Lower lobe of right lung (tissue), 2 donors: ENCODE results near the gene ZNF195. TPM values are rescaled to one million over a fixed set of nuclear protein-coding genes. Genes with fewer than 3 reads are reported as not detected.
"Not testable (repeated sequence)": the region's sequence is repeated elsewhere in the genome, so short reads cannot be mapped to it uniquely, and the experiment has no call there.

Experiments used
- ATAC-seq, 2 donors: fragments of 200-7000 bp; cut with Tn5 transposase; one replicate each; pipeline ENCODE4 v1.9.1; 2020 to 2022; ENCODE audit warnings: mild to moderate bottlenecking in 2 of 2, moderate library complexity in 2 of 2
- DNase-seq: peaks from one replicate; pipeline ENCODE4 v3.0.0-alpha.2; 2020
- H3K27ac ChIP-seq: fragments of 200-600 bp; one replicate; pipeline ENCODE4 v1.8.0; 2022
- H3K27me3 ChIP-seq: fragments of 200-600 bp; one replicate; pipeline ENCODE4 v1.8.0; 2022; ENCODE audit warnings: low read depth
- H3K36me3 ChIP-seq: fragments of 200-600 bp; one replicate; pipeline ENCODE4 v1.8.0; 2022; ENCODE audit warnings: mild to moderate bottlenecking
- H3K4me1 ChIP-seq: fragments of 200-600 bp; one replicate; pipeline ENCODE4 v1.8.0; 2022
- H3K4me3 ChIP-seq: fragments of 200-600 bp; one replicate; pipeline ENCODE4 v1.8.0; 2022; ENCODE audit warnings: mild to moderate bottlenecking
- H3K9me3 ChIP-seq: fragments of 200-600 bp; one replicate; pipeline ENCODE4 v1.8.0; 2022
- CTCF ChIP-seq: fragments of 200-600 bp; IDR thresholded peaks from one replicate; pipeline ENCODE4 v1.8.0; 2022; ENCODE audit warnings: antibody characterized with exemption, mild to moderate bottlenecking
- intact Hi-C: fragments of 100-400 bp; cut with DNase I; formaldehyde crosslinking; loops from one replicate; pipeline ENCODE4 v1.11.0; 2022
- total RNA-seq: library from RNA; stranded (reverse); fragmentation: NEBNext Ultra II Directional; extraction: Animal tissue kit (Norgen Biotek cat#: 25700); gene quantifications from one replicate; pipeline ENCODE4 v1.2.1, GENCODE V29; 2021
- donor health status: DM: no; HTN: yes; CAD: no; lungs with severe emphysema.

Gene ZNF195
- total RNA-seq, 1 donor from 2014 or later = 16.4 TPM

GRCh38 chr11:3402181-3402860 is 23.4 kb upstream of the ZNF195 start:
- intact Hi-C loops, H3K9me3 ChIP-seq, H3K4me3 ChIP-seq, H3K4me1 ChIP-seq, H3K27ac ChIP-seq, DNase-seq, ATAC-seq, H3K27me3 ChIP-seq, H3K36me3 ChIP-seq: not testable (repeated sequence)

- H3K27me3 ChIP-seq, H3K4me3 ChIP-seq, DNase-seq, H3K9me3 ChIP-seq, H3K36me3 ChIP-seq, intact Hi-C loops, ATAC-seq, H3K27ac ChIP-seq, H3K4me1 ChIP-seq: not testable (repeated sequence)
Measured at GRCh38 chr11:3401052-3401451, 22.1 kb upstream of the ZNF195 start.

- H3K9me3 ChIP-seq, DNase-seq, H3K36me3 ChIP-seq, H3K27me3 ChIP-seq, ATAC-seq, intact Hi-C loops, H3K4me1 ChIP-seq, H3K4me3 ChIP-seq, H3K27ac ChIP-seq: not testable (repeated sequence)
Measured at GRCh38 chr11:3398509-3398908, 19.6 kb upstream of the ZNF195 start.

GRCh38 chr11:3398106-3398505 is 19.2 kb upstream of the ZNF195 start:
- H3K9me3 ChIP-seq, H3K4me3 ChIP-seq, H3K27ac ChIP-seq, H3K27me3 ChIP-seq, DNase-seq, H3K4me1 ChIP-seq, intact Hi-C loops, H3K36me3 ChIP-seq, ATAC-seq: not testable (repeated sequence)

GRCh38 chr11:3397210-3397609 is 18.3 kb upstream of the ZNF195 start:
- H3K4me3 ChIP-seq, DNase-seq, intact Hi-C loops, H3K36me3 ChIP-seq, H3K27me3 ChIP-seq, H3K4me1 ChIP-seq, H3K9me3 ChIP-seq, ATAC-seq, H3K27ac ChIP-seq: not testable (repeated sequence)

GRCh38 chr11:3395468-3395867 is 16.5 kb upstream of the ZNF195 start:
- H3K9me3 ChIP-seq, DNase-seq, H3K4me1 ChIP-seq, H3K27me3 ChIP-seq, ATAC-seq, H3K4me3 ChIP-seq, intact Hi-C loops, H3K36me3 ChIP-seq, H3K27ac ChIP-seq: not testable (repeated sequence)

GRCh38 chr11:3394956-3395355 is 16.0 kb upstream of the ZNF195 start:
- H3K27ac ChIP-seq = not testable (repeated sequence)

GRCh38 chr11:3393450-3393849 is 14.5 kb upstream of the ZNF195 start:
- H3K27ac ChIP-seq, DNase-seq, intact Hi-C loops, H3K4me3 ChIP-seq, H3K9me3 ChIP-seq, H3K36me3 ChIP-seq, H3K4me1 ChIP-seq, H3K27me3 ChIP-seq, ATAC-seq: not testable (repeated sequence)

More at GRCh38 chr11:3394956-3395355, 16.0 kb upstream of the ZNF195 start:
- DNase-seq, intact Hi-C loops, H3K27me3 ChIP-seq, H3K36me3 ChIP-seq, H3K9me3 ChIP-seq, H3K4me3 ChIP-seq, ATAC-seq, H3K4me1 ChIP-seq: not testable (repeated sequence)

- H3K27ac ChIP-seq = no peak overlapping the region
- no peaks in the 10 kb centered on the region for H3K9me3 ChIP-seq
- no peak for DNase-seq
- H3K4me1 ChIP-seq = peaks cover 11% of the 10 kb centered on the region
- no peaks in the 10 kb centered on the region for H3K36me3 ChIP-seq
- intact Hi-C loops = no loop called here
- no peak for ATAC-seq
- no peak for TF ChIP-seq CTCF
- H3K27me3 ChIP-seq = no peaks in the 10 kb centered on the region
- H3K4me3 ChIP-seq = no peak overlapping the region
Measured at GRCh38 chr11:3382613-3383285, 3.8 kb upstream of the ZNF195 start.
